CD4-positive, alpha-beta T cell treated with Interleukin-4 for 1 hour (primary cell): ENCODE measurements around the gene ADA.
"Not testable (repeated sequence)": the region's sequence is repeated elsewhere in the genome, so short reads cannot be mapped to it uniquely, and the experiment has no call there.

Experiments used
- DNase-seq, 2 donors: peaks; one replicate each; pipeline ENCODE4 v3.0.0-alpha.2; 2020 to 2022

ADA gene

GRCh38 chr20:44597516-44597915 is 54.0 kb downstream of the ADA start:
- DNase-seq, result no peak

- DNase-seq, result no peak
These were observed 54.6 kb downstream of the ADA start for GRCh38 chr20:44596876-44597275.

- no peak for DNase-seq
These were observed 55.5 kb downstream of the ADA start for GRCh38 chr20:44596010-44596409.

GRCh38 chr20:44594730-44595129 is 56.8 kb downstream of the ADA start:
- DNase-seq, result peak in 1 of 2 donors; percentile 42

- DNase-seq, result no peak
These were observed 57.7 kb downstream of the ADA start for GRCh38 chr20:44593751-44594150.

- no peak for DNase-seq
These were observed 59.1 kb downstream of the ADA start for GRCh38 chr20:44592366-44592765.

- no peak for DNase-seq
These were observed 60.3 kb downstream of the ADA start for GRCh38 chr20:44590980-44591778.

GRCh38 chr20:44589537-44589936 is 62.0 kb downstream of the ADA start:
- no peak for DNase-seq

- DNase-seq, result not testable (repeated sequence)
These were observed 63.2 kb downstream of the ADA start for GRCh38 chr20:44588321-44588720.

GRCh38 chr20:44587035-44587980 is 64.2 kb downstream of the ADA start:
- DNase-seq, result no peak

GRCh38 chr20:44586289-44586911 is 65.1 kb downstream of the ADA start:
- peak in 1 of 2 donors; percentile 86 for DNase-seq

- no peak for DNase-seq
These were observed 66.2 kb downstream of the ADA start for GRCh38 chr20:44585057-44585963.

GRCh38 chr20:44584162-44584561 is 67.3 kb downstream of the ADA start:
- no peak for DNase-seq

GRCh38 chr20:44583157-44583556 is 68.3 kb downstream of the ADA start:
- DNase-seq, result no peak

- DNase-seq, result no peak
These were observed 69.0 kb downstream of the ADA start, which contains the start of gene PKIG for GRCh38 chr20:44582311-44583025. PKIG (plus strand) TSS chr20:44582579; CDS start chr20:44614557, 31,978 bp downstream.

- no peak for DNase-seq
These were observed 70.0 kb downstream of the ADA start for GRCh38 chr20:44581515-44581914.

GRCh38 chr20:44580581-44581268 is 70.8 kb downstream of the ADA start:
- DNase-seq, result no peak

- no peak for DNase-seq
These were observed 72.0 kb downstream of the ADA start for GRCh38 chr20:44579313-44580081.

- peak; percentile 15 to 49 for DNase-seq
These were observed 75.2 kb downstream of the ADA start for GRCh38 chr20:44576297-44576696.

GRCh38 chr20:44574372-44574771 is 77.1 kb downstream of the ADA start:
- DNase-seq, result no peak
